T-cell (primary cell): Measurements from ENCODE around the gene SLC1A5. TPM values are rescaled to one million over a fixed set of nuclear protein-coding genes. Genes with fewer than 3 reads are reported as not detected.
"Not testable (repeated sequence)": the region's sequence is repeated elsewhere in the genome, so short reads cannot be mapped to it uniquely, and the experiment has no call there.

Source experiments
- ATAC-seq, 4 experiments: fragments of 200-7000 bp in 3 of 4; fragments of 150-1000 bp in 1 of 4; cut with Tn5 transposase; replicated peaks in 1 of 4; 1 replicate in 3 of 4; 2 replicates in 1 of 4; pipeline ENCODE4 v1.10.0; 2021; ENCODE audit warnings: moderate library complexity in 3 of 4, mild to moderate bottlenecking in 2 of 4, moderate number of reproducible peaks in 1 of 4
- CTCF ChIA-PET, 2 donors: fragments of 300-600 bp; sonication (Branson Sonifier 250); formaldehyde crosslinking; loops; one replicate each; lab custom pipeline; 2022; ENCODE audit warnings: antibody characterized with exemption in 2 of 2; lab: Charles Lee
- POLR2A ChIA-PET, 2 donors: fragments of 300-600 bp; sonication (Branson Sonifier 250); formaldehyde crosslinking; loops; one replicate each; lab custom pipeline; 2022; ENCODE audit warnings: antibody characterized with exemption in 2 of 2; lab: Charles Lee
- DNase-seq, 35 experiments: peaks; one replicate each; pipeline versions ENCODE4 v3.0.0 to v3.0.0-alpha.2; 2013 to 2023
- H3K27ac ChIP-seq: one replicate; pipeline ENCODE4 v1.5.1; 2013; ENCODE audit warnings: low read length
- H3K27me3 ChIP-seq, 2 experiments: replicated peaks in 1 of 2; 1 replicate in 1 of 2; 2 replicates in 1 of 2; pipeline versions ENCODE4 v1.6.1 to v1.7.0; 2013; ENCODE audit warnings: low read length in 1 of 2, mixed read lengths in 1 of 2; ENCODE audit not compliant: control insufficient read depth in 2 of 2, insufficient read depth in 2 of 2; ENCODE audit errors: extremely low read depth in 1 of 2
- H3K36me3 ChIP-seq, 2 donors: 1 replicate in 1 of 2; 2 replicates in 1 of 2; pipeline versions ENCODE4 v1.6.1 to v1.7.0; 2013; ENCODE audit warnings: low read length in 1 of 2; ENCODE audit not compliant: control insufficient read depth in 2 of 2, insufficient read depth in 1 of 2; ENCODE audit errors: extremely low read depth in 1 of 2
- H3K4me1 ChIP-seq, 2 experiments: 1 replicate in 1 of 2; 2 replicates in 1 of 2; pipeline versions ENCODE4 v1.6.1 to v1.7.0; 2013; ENCODE audit warnings: low read length in 2 of 2, mixed read lengths in 1 of 2; ENCODE audit not compliant: insufficient read depth in 2 of 2, control insufficient read depth in 1 of 2; ENCODE audit errors: extremely low read depth in 1 of 2
- H3K4me3 ChIP-seq, 2 donors: 1 replicate in 1 of 2; 2 replicates in 1 of 2; pipeline versions ENCODE4 v1.5.1 to v1.7.0; 2013; ENCODE audit warnings: mild to moderate bottlenecking in 2 of 2, low read length in 1 of 2, moderate library complexity in 1 of 2; ENCODE audit not compliant: control insufficient read depth in 1 of 2; ENCODE audit errors: extremely low read depth in 1 of 2
- H3K9me3 ChIP-seq: 2 replicates; pipeline ENCODE4 v1.7.0; 2013
- H3K27ac Mint-ChIP-seq, 2 donors: one replicate each; pipeline ENCODE4 v1.8.0; 2020 to 2021; ENCODE audit warnings: mild to moderate bottlenecking in 2 of 2, mixed read lengths in 2 of 2
- H3K27me3 Mint-ChIP-seq, 2 donors: one replicate each; pipeline ENCODE4 v1.8.0; 2021 to 2022; ENCODE audit warnings: mixed read lengths in 2 of 2
- H3K36me3 Mint-ChIP-seq: one replicate; pipeline ENCODE4 v1.8.0; 2021; ENCODE audit warnings: mixed read lengths
- H3K4me1 Mint-ChIP-seq, 3 donors: one replicate each; pipeline ENCODE4 v1.8.0; 2020 to 2022; ENCODE audit warnings: mixed read lengths in 3 of 3, mild to moderate bottlenecking in 1 of 3
- H3K4me3 Mint-ChIP-seq, 3 donors: one replicate each; pipeline ENCODE4 v1.8.0; 2020 to 2022; ENCODE audit warnings: mild to moderate bottlenecking in 3 of 3, mixed read lengths in 3 of 3, moderate library complexity in 3 of 3
- H3K9me3 Mint-ChIP-seq, 3 donors: one replicate each; pipeline ENCODE4 v1.8.0; 2020 to 2022; ENCODE audit warnings: mixed read lengths in 3 of 3
- WGBS: methylation state at CpG from one replicate; pipeline ENCODE4 v1.1.5; 2013; ENCODE audit warnings: missing lambda C conversion rate; ENCODE audit not compliant: insufficient coverage; 5-methylcytosine and 5-hydroxymethylcytosine counted together
- total RNA-seq, 35 experiments: library from RNA in 6 of 35; stranded (reverse) in 6 of 35; fragments of 120-200 nt in 1 of 35; gene quantifications; one replicate each; pipeline versions ENCODE4 v1.2.1 to v1.2.4 and lab custom pipeline; 2013 to 2026

The SLC1A5 gene
- total RNA-seq, 5 donors from 2014 or later (not counting 1 experiment from before 2014, with no cell fraction given), result 7.6 to 50.5 (median 47.7) TPM

GRCh38 chr19:46825731-46826055 is 37.3 kb upstream of the SLC1A5 start:
- Mint-ChIP-seq H3K27ac (peak overlapping the region in 1 of 2 donors; percentile 74), H3K36me3 (no peaks in the 10 kb centered on the region), H3K9me3 (no peaks in the 10 kb centered on the region), H3K4me3 (no peak overlapping the region), H3K4me1 (peaks cover 14 to 29% (median 18%) of the 10 kb centered on the region in 3 donors), H3K27me3 (no peaks in the 10 kb centered on the region)
- no peak overlapping the region for H3K4me3 ChIP-seq
- ATAC-seq, result no peak
- no peak for DNase-seq
- H3K9me3 ChIP-seq, result no peaks in the 10 kb centered on the region
- no peak overlapping the region for H3K27ac ChIP-seq
- H3K36me3 ChIP-seq, result no peaks in the 10 kb centered on the region
- peaks cover 0 to 2% of the 10 kb centered on the region in 2 experiments for H3K27me3 ChIP-seq
- CTCF ChIA-PET, result no interaction called here
- POLR2A ChIA-PET, result no interaction called here
- 80% methylated on average over 1 of the region's 5 CpGs for WGBS
- peaks cover 14 to 20% of the 10 kb centered on the region in 2 experiments for H3K4me1 ChIP-seq

GRCh38 chr19:46824890-46825730 is 36.7 kb upstream of the SLC1A5 start:
- ATAC-seq, result no peak
- Histone ChIP-seq H3K27me3 (peaks cover 0 to 2% of the 10 kb centered on the region in 2 experiments), H3K4me1 (peaks cover 15 to 26% of the 10 kb centered on the region in 2 experiments), H3K9me3 (no peaks in the 10 kb centered on the region), H3K36me3 (no peaks in the 10 kb centered on the region), H3K27ac (no peak overlapping the region), H3K4me3 (no peak overlapping the region)
- H3K27me3 Mint-ChIP-seq, result no peaks in the 10 kb centered on the region
- CTCF ChIA-PET, result interaction anchor here in 1 of 2 donors (0.9 kb wide), 1 partner anchor 14 kb away, joined by 3 read pairs; no protein-coding TSS in a partner anchor
- peak overlapping the region; percentile 41 to 74 for H3K27ac Mint-ChIP-seq
- POLR2A ChIA-PET, result no interaction called here
- DNase-seq, result peak in 1 of 35 experiments; percentile 35
- 82% methylated on average over 11 of the region's 21 CpGs for WGBS
- H3K4me3 Mint-ChIP-seq, result no peak overlapping the region
- H3K36me3 Mint-ChIP-seq, result no peaks in the 10 kb centered on the region
- peaks cover 19 to 35% (median 23%) of the 10 kb centered on the region in 3 donors for H3K4me1 Mint-ChIP-seq
- H3K9me3 Mint-ChIP-seq, result no peaks in the 10 kb centered on the region

DNA sequence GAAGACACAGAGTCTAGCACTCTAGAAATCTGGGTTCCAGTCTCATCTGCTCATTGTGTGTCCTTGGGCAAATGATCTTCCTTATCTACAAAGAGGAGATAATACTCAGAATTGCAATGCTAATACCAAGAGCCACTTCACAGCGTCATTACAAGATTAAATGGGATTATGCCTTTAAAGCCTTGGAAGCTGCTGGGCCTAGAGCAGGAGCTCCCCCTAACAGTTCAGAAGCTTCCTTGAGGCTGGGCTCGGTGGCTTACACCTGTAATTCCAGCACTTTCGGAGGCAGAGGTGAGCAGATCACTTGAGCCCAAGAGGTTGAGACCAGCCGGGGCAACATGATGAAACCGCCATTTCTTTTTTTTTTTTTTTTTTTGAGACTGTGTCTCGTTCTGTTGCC is 34.7 kb upstream of the SLC1A5 start:
- POLR2A ChIA-PET, result interaction anchor here in 1 of 2 donors (0.6 kb wide), 1 partner anchor 43 kb away, joined by 8 read pairs; no protein-coding TSS in a partner anchor
- Mint-ChIP-seq H3K4me1 (peaks cover 32 to 46% (median 33%) of the 10 kb centered on the region in 3 donors), H3K27ac (peak overlapping the region; percentile 43 to 44)

DNA sequence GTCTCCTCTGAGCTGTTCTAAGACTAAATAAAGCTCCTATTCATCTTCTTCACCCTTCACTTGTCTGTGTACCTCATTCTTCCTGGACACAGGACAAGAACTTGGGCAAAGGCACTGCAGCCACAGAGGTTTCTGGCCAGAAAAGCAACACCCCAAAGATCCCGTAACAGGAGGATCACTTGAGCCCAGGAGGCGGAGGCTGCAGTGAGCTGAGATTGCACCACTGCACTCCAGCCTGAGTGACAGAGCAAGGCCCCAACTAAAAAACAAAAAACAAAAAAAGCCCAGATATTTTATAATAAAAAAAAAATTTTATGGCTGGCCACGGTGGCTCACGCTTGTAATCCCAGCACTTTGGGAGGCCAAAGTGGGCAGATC is 34.0 kb upstream of the SLC1A5 start:
- POLR2A ChIA-PET, H3K9me3 ChIP-seq, ATAC-seq, H3K27me3 ChIP-seq, H3K27me3 Mint-ChIP-seq, DNase-seq, H3K9me3 Mint-ChIP-seq, H3K4me3 ChIP-seq, H3K36me3 ChIP-seq, H3K36me3 Mint-ChIP-seq: not testable (repeated sequence)
- H3K27ac ChIP-seq, result peak overlapping the region; percentile 82
- Mint-ChIP-seq H3K4me3 (peak overlapping the region in 1 of 3 donors; percentile 70), H3K4me1 (peaks cover 32 to 46% (median 33%) of the 10 kb centered on the region in 3 donors), H3K27ac (peak overlapping the region; percentile 90 to 95)
- 100% methylated on average over 1 of the region's 4 CpGs for WGBS
- CTCF ChIA-PET, result interaction anchor here in 1 of 2 donors (0.5 to 0.6 kb wide), 2 partner anchors 10 to 18 kb away, joined by 3 to 4 read pairs; no protein-coding TSS in a partner anchor
- peaks cover 15 to 40% of the 10 kb centered on the region in 2 experiments for H3K4me1 ChIP-seq

More for the DNA sequence above, 34.7 kb upstream of the SLC1A5 start:
- ATAC-seq (no peak), DNase-seq (no peak)
- WGBS, result 95% methylated on average over 2 of the region's 6 CpGs
- no peaks in the 10 kb centered on the region for H3K27me3 Mint-ChIP-seq
- Histone ChIP-seq H3K36me3 (no peaks in the 10 kb centered on the region), H3K4me3 (no peak overlapping the region), H3K4me1 (peaks cover 15 to 40% of the 10 kb centered on the region in 2 experiments), H3K9me3 (no peaks in the 10 kb centered on the region), H3K27ac (no peak overlapping the region), H3K27me3 (peaks cover 0 to 2% of the 10 kb centered on the region in 2 experiments)
- H3K9me3 Mint-ChIP-seq, result no peaks in the 10 kb centered on the region
- H3K36me3 Mint-ChIP-seq, result no peaks in the 10 kb centered on the region
- H3K4me3 Mint-ChIP-seq, result no peak overlapping the region
- CTCF ChIA-PET, result interaction anchor here in 1 of 2 donors (0.7 kb wide), 1 partner anchor 84 kb away, joined by 5 read pairs; no protein-coding TSS in a partner anchor

DNA sequence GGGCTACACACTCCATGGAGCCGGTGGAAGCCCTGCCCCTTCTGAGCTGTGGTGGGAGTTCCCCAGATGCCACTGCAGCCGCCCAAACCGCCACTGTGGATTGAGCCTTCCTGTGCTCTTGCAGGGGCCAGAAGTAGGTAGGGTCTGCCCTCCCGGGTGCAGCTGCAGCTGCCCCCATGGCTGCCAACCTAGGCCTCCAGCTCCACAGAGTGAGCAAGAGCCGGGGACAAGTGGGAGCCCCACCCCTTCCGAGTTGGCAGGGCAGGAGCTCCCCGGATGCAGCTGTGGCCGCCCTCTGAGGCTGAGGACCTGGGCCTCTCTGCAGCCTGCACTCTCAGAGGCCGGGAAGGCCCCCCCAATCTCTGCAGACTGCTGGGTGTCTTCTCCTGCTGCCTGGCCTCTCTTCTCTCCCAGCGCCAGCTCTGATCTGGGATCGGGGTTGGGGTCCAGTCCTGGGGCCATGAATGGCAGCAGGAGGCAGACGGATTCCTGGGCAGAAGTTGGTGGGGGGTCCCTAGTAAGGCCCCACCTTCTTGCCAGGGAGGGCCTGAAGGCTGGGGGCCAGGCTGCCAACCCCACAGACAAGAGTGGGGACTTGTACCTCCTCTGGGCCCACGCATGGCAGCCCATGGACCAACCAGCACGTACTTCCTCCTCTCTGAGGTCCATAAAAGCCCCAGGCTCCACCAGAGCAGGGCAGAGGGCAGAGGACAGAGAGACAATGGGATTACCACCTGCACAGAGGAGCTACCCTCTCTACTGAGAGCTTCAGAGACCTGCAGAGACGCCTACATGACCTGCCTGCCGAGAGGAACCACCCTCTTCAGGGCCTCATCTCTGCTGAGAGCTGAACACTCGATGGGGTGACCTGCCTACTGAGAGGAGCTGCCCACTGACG is 33.4 kb upstream of the SLC1A5 start:
- POLR2A ChIA-PET, result no interaction called here
- DNase-seq, result peak; percentile 36 to 79 (median 57)
- H3K36me3 Mint-ChIP-seq, result no peaks in the 10 kb centered on the region
- Histone ChIP-seq H3K27me3 (no peaks in the 10 kb centered on the region), H3K36me3 (no peaks in the 10 kb centered on the region), H3K4me3 (peak overlapping the region in 1 of 2 donors; percentile 18), H3K9me3 (no peaks in the 10 kb centered on the region), H3K27ac (peak overlapping the region; percentile 82), H3K4me1 (peaks cover 15 to 40% of the 10 kb centered on the region in 2 experiments)
- H3K4me1 Mint-ChIP-seq, result peaks cover 32 to 46% (median 33%) of the 10 kb centered on the region in 3 donors
- no peaks in the 10 kb centered on the region for H3K27me3 Mint-ChIP-seq
- H3K9me3 Mint-ChIP-seq, result no peaks in the 10 kb centered on the region
- peak overlapping the region; percentile 90 to 95 for H3K27ac Mint-ChIP-seq
- CTCF ChIA-PET, result interaction anchor here (0.5 to 1.4 kb wide), 8 partner anchors 10 to 57 kb away, joined by 3 to 10 read pairs (median 4); no protein-coding TSS in a partner anchor
- peak overlapping the region in 2 of 3 donors; percentile 21 to 70 for H3K4me3 Mint-ChIP-seq
- WGBS, result 31% methylated on average over 12 of the region's 18 CpGs
- peak; percentile 83 to 93 (median 90) for ATAC-seq

- Histone ChIP-seq H3K9me3 (no peaks in the 10 kb centered on the region), H3K4me3 (no peak overlapping the region), H3K36me3 (no peaks in the 10 kb centered on the region), H3K27me3 (no peaks in the 10 kb centered on the region), H3K27ac (peak overlapping the region; percentile 5), H3K4me1 (peaks cover 15 to 36% of the 10 kb centered on the region in 2 experiments)
- DNase-seq (no peak), ATAC-seq (no peak)
- Mint-ChIP-seq H3K36me3 (no peaks in the 10 kb centered on the region), H3K4me3 (peak overlapping the region in 1 of 3 donors; percentile 70), H3K4me1 (peaks cover 32 to 36% (median 33%) of the 10 kb centered on the region in 3 donors), H3K27ac (peak overlapping the region; percentile 64 to 71), H3K9me3 (no peaks in the 10 kb centered on the region), H3K27me3 (peaks cover 0 to 2% of the 10 kb centered on the region in 2 donors)
- 92% methylated on average over 2 of the region's 2 CpGs for WGBS
- POLR2A ChIA-PET, result interaction anchor here in 1 of 2 donors (0.6 kb wide), 1 partner anchor 23 kb away, joined by 10 read pairs; no protein-coding TSS in a partner anchor
- CTCF ChIA-PET, result no interaction called here
These were observed 30.4 kb upstream of the SLC1A5 start for GRCh38 chr19:46818812-46819211.
